Aorta (tissue), 5 donors: ENCODE results near the gene POU2AF1. TPM values are rescaled to one million over a fixed set of nuclear protein-coding genes. Genes with fewer than 3 reads are reported as not detected.

Source experiments
- ATAC-seq: fragments of 200-7000 bp; cut with Tn5 transposase; one replicate; pipeline ENCODE4 v1.9.1; 2022; ENCODE audit warnings: moderate library complexity; ENCODE audit not compliant: low FRiP score
- DNase-seq, 2 donors: peaks; one replicate each; pipeline ENCODE4 v3.0.0-alpha.2; 2020
- H3K27ac ChIP-seq, 2 donors: one replicate each; pipeline ENCODE4 v1.5.1; 2013; ENCODE audit warnings: low read length in 2 of 2, mild to moderate bottlenecking in 2 of 2, moderate library complexity in 2 of 2, control low read depth in 1 of 2, inconsistent platforms in 1 of 2, low read depth in 1 of 2
- H3K27me3 ChIP-seq, 2 donors: one replicate each; pipeline ENCODE4 v1.6.1; 2013; ENCODE audit warnings: control low read depth in 1 of 2, low read length in 1 of 2, mild to moderate bottlenecking in 1 of 2, moderate library complexity in 1 of 2; ENCODE audit not compliant: insufficient read depth in 2 of 2, control insufficient read depth in 1 of 2
- H3K36me3 ChIP-seq, 2 donors: one replicate each; pipeline ENCODE4 v1.6.1; 2013; ENCODE audit warnings: control low read depth in 1 of 2, low read length in 1 of 2, mild to moderate bottlenecking in 1 of 2; ENCODE audit not compliant: insufficient read depth in 2 of 2, control insufficient read depth in 1 of 2
- H3K4me1 ChIP-seq, 2 donors: one replicate each; pipeline ENCODE4 v1.6.1; 2013; ENCODE audit warnings: low read length in 2 of 2, control low read depth in 1 of 2, mild to moderate bottlenecking in 1 of 2, moderate library complexity in 1 of 2; ENCODE audit not compliant: insufficient read depth in 2 of 2, control insufficient read depth in 1 of 2
- H3K4me3 ChIP-seq, 2 donors: one replicate each; pipeline ENCODE4 v1.5.1; 2013; ENCODE audit warnings: low read length in 2 of 2, control low read depth in 1 of 2, mild to moderate bottlenecking in 1 of 2
- H3K9me3 ChIP-seq: one replicate; pipeline ENCODE4 v1.6.1; 2013; ENCODE audit warnings: mild to moderate bottlenecking, low read length; ENCODE audit not compliant: control insufficient read depth
- WGBS, 2 donors: extraction: QIAGEN DNeasy Blood & Tissue Kit; methylation state at CpG; one replicate each; pipeline ENCODE4 v1.1.7; 2013; 5-methylcytosine and 5-hydroxymethylcytosine counted together
- intact Hi-C, 2 donors: fragments of 100-400 bp; cut with DNase I; formaldehyde crosslinking; loops; one replicate each; pipeline versions ENCODE4 v1.14.2 to v1.15.0; 2022
- polyA plus RNA-seq, 2 donors: library from polyadenylated mRNA; stranded (reverse); fragments of 200-250 nt; gene quantifications; one replicate each; pipeline ENCODE4 v1.2.3, GENCODE V29; 2013
- total RNA-seq, 2 donors: library from RNA; stranded (reverse); fragmentation: NEBNext Ultra II Directional; extraction: Animal tissue kit (Norgen Biotek cat#: 25700); gene quantifications; one replicate each; pipeline ENCODE4 v1.2.1, GENCODE V29; 2021
- donor health status: healthy with polysubstance abuse.
- donor health status: Bipolar disorder and iron deficiency.
- donor health status: DM: no; HTN: no; CAD: no.
- donor health status: DM: no; HTN: no; CAD: no.
- donor health status: DM: yes; HTN: yes; CAD: no.

The POU2AF1 gene
- total and polyA plus RNA-seq, 4 donors: 0.05 to 1.2 (median 0.54) TPM

DNA sequence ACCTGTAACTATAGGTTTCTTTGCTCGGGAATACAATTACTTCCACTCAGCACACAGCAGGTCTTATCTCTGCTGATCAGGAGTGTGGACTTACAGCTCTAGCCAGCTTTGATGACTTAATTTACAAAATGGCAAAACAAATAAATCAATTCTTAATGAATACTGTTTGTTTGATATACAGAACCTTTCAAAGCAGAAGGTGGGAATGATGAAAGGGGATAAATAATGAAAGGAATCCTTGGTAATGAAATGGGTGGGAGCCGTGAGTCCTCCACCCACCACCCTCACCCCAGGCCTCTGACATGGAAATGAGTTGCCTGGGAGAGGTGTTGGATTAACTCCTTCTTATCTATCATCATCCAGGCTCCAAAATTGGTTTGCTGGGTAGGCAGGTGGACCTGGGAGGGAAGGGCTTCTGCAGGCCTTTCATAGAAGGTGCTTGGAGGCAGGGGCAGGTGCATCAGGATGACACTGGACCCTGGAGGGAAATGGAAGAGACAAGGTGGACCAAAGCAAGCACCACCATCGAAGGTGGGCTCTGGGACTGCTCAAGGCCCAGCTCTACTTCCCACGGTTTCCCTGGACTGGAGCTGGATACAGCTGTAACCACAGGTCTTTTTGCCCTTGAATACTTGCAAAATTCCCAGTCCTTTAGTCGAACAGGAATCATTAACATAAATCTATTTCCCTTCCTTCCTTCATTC, 23.0 kb downstream of the POU2AF1 start:
- H3K4me1 ChIP-seq: no peaks in the 10 kb centered on the region
- H3K4me3 ChIP-seq: no peak overlapping the region
- ATAC-seq: no peak
- no peaks in the 10 kb centered on the region for H3K36me3 ChIP-seq
- H3K27me3 ChIP-seq: no peaks in the 10 kb centered on the region
- intact Hi-C loops: loop anchor here in 1 of 2 donors (10.0 kb wide), 1 partner anchor 51 kb away; no protein-coding TSS in a partner anchor
- H3K9me3 ChIP-seq: no peaks in the 10 kb centered on the region
- WGBS, 2 donors: 75 to 85% methylated on average over 5 of the region's 5 CpGs
- no peak for DNase-seq
- no peak overlapping the region for H3K27ac ChIP-seq

DNA sequence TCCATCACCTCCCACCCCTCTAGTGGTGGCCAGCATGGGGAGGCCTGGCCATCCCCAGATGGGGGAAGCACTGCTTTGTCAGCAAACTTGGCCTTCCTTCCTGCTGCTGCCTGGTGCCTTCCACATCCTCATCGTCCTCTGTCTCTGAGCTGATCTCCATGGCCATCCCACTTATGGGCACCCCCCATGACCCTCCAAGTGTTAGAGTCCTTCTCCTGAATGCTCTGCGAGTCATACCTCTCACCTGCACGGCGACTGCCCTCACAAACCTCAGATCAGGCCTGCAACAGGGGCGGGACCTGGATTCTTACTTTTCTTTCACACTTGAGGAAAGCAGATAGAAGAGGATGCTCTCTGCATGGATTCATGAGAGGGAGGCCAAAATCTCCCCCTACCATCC, 24.0 kb downstream of the POU2AF1 start:
- DNase-seq (no peak), ATAC-seq (no peak)
- H3K27me3 ChIP-seq: no peaks in the 10 kb centered on the region
- 94 to 96% methylated on average over 5 of the region's 5 CpGs for WGBS, 2 donors
- no peaks in the 10 kb centered on the region for H3K9me3 ChIP-seq
- no peak overlapping the region for H3K27ac ChIP-seq
- no peaks in the 10 kb centered on the region for H3K36me3 ChIP-seq
- intact Hi-C loops: loop anchor here in 1 of 2 donors (10.0 kb wide), 1 partner anchor 50 kb away; no protein-coding TSS in a partner anchor
- H3K4me3 ChIP-seq: no peak overlapping the region
- no peaks in the 10 kb centered on the region for H3K4me1 ChIP-seq

DNA sequence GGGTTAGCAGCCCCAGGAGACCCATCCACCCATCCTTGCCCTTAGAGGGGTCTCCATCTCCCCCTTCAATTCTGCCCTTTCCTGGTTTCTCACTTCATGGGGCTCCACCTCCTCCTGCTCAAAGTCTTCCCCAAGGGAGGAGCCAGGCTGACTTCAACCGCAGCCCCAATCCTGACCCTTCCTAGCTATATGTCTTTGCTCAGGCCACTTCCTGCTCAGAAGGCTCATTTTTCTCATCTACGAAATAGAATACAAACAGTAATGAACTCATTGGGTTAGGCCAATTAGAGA, 24.5 kb downstream of the POU2AF1 start:
- WGBS, 2 donors: 96% methylated on average over 2 of the region's 2 CpGs
- H3K27ac ChIP-seq: no peak overlapping the region

DNA sequence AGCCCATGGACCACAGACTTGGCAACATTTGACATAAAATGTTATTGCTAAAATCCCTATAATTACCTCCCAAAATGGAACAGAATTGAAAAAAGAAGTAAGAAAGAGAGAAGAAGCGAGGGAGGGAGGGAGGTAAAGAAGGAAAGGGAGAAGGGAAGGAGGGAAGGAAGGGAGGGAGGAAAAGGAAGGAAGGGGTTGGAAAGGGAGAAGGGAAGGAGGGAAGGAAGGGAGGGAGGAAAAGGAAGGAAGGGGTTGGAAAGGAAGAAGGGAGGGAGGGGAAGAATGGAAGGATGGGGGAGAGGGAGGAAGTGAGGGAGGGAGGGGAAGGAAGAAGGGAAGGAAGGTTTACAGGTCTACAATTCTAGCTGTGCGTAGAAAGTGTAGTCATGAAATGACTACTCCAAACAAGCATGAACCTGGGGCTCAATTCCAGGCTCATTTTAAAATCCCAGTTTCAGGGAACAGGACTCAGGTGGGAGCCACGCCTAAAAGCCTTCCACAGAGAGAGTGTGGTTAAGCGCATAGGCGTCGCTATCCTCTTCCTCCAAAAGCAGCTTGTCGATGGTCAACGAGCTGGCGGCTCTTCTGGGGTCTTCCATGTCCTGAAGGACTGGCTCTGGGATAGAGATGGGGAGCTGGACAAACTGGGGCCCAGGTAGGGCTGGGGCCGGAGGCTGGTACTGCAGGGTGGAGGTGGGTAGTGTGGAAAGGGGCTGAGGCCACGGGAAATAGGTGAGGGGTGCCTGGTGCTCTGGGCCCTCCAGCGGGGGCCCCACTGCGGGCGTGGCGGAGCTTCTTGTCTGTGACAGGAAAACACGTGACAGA, 25.1 kb downstream of the POU2AF1 start:
- H3K27ac ChIP-seq: no peak overlapping the region
- intact Hi-C loops: loop anchor here in 1 of 2 donors (10.0 kb wide), 1 partner anchor 49 kb away; no protein-coding TSS in a partner anchor
- H3K4me3 ChIP-seq: no peak overlapping the region
- H3K9me3 ChIP-seq: no peaks in the 10 kb centered on the region
- H3K36me3 ChIP-seq: no peaks in the 10 kb centered on the region
- 97 to 98% methylated on average over 16 of the region's 16 CpGs for WGBS, 2 donors
- H3K27me3 ChIP-seq: no peaks in the 10 kb centered on the region
- ATAC-seq (no peak), DNase-seq (no peak)
- no peaks in the 10 kb centered on the region for H3K4me1 ChIP-seq

More for the DNA sequence above, 24.5 kb downstream of the POU2AF1 start:
- no peaks in the 10 kb centered on the region for H3K36me3 ChIP-seq
- H3K4me1 ChIP-seq: no peaks in the 10 kb centered on the region
- H3K4me3 ChIP-seq: no peak overlapping the region
- ATAC-seq (no peak), DNase-seq (no peak)
- H3K27me3 ChIP-seq: no peaks in the 10 kb centered on the region
- H3K9me3 ChIP-seq: no peaks in the 10 kb centered on the region
- intact Hi-C loops: loop anchor here in 1 of 2 donors (10.0 kb wide), 1 partner anchor 50 kb away; no protein-coding TSS in a partner anchor

DNA sequence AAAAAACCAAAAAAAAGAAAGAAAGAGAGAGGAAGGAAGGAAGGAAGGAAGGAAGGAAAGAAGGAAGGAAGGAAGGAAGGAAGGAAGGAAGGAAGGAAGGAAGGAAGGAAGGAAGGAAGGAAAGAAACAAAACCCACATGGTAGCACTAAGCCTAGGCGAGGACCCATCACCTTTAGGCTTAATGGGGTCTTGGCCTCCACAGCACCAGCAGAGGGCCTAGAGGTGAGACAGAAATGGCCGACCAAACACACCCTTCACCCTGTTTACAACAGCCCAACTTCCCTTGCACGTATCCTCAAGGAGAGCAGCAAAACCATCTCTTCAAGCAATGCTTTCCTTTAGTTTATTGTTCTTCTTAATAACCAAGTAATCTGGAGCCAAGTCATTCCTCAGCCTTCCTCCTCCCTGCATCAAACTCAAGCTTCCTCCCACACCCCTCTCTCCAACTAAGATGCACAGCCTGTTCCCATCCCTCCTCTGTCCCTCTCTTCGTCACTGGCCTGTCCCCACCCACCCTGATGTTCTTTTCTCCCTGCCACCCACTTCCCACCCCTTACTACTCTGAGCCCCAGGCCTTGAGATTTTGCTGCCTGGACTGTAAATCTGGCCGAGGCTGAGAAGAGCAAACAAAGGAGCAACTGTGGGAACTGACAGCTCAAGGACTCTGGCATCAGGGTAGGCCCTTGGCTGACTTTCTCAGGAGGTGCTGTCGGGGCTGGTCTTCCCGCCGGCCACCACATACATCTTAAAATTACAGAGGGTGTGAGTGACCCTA, 26.0 kb downstream of the POU2AF1 start:
- Histone ChIP-seq H3K4me3 (no peak overlapping the region), H3K27me3 (no peaks in the 10 kb centered on the region), H3K9me3 (no peaks in the 10 kb centered on the region), H3K36me3 (no peaks in the 10 kb centered on the region), H3K27ac (no peak overlapping the region), H3K4me1 (no peaks in the 10 kb centered on the region)
- DNase-seq (no peak), ATAC-seq (no peak)
- WGBS, 2 donors: 45 to 48% methylated on average over 8 of the region's 8 CpGs
- intact Hi-C loops: loop anchor here in 1 of 2 donors (10.0 kb wide), 1 partner anchor 48 kb away; no protein-coding TSS in a partner anchor

DNA sequence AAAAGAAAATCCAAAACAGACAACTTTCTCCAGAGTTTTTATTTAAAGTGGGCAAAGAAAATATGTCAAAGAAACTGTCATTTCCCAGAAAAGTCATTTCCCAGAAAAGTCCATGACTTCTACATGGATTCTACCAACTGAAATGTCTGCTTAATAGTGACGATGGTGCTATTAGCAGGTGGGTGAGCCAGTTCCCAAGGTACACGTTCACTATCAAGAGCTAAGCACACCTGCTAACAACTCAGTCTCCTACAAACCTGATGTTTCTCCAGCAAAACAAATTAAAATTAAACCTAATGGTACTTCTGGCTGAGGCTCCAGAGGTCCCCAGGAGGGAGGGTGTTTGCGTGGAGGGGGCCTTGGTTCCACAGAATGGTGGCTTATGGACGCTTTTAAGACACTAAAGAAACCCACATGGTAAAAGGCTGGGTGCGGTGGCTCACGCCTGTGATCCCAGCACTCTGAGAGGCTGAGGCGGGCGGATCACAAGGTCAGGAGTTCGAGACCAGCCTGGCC, 26.8 kb downstream of the POU2AF1 start:
- Histone ChIP-seq H3K4me3 (no peak overlapping the region), H3K9me3 (no peaks in the 10 kb centered on the region), H3K4me1 (no peaks in the 10 kb centered on the region), H3K27ac (no peak overlapping the region), H3K27me3 (no peaks in the 10 kb centered on the region), H3K36me3 (no peaks in the 10 kb centered on the region)
- intact Hi-C loops: loop anchor here in 1 of 2 donors (10.0 kb wide), 1 partner anchor 47 kb away; no protein-coding TSS in a partner anchor
- 85 to 87% methylated on average over 9 of the region's 9 CpGs for WGBS, 2 donors
- DNase-seq: no peak
- no peak for ATAC-seq

DNA sequence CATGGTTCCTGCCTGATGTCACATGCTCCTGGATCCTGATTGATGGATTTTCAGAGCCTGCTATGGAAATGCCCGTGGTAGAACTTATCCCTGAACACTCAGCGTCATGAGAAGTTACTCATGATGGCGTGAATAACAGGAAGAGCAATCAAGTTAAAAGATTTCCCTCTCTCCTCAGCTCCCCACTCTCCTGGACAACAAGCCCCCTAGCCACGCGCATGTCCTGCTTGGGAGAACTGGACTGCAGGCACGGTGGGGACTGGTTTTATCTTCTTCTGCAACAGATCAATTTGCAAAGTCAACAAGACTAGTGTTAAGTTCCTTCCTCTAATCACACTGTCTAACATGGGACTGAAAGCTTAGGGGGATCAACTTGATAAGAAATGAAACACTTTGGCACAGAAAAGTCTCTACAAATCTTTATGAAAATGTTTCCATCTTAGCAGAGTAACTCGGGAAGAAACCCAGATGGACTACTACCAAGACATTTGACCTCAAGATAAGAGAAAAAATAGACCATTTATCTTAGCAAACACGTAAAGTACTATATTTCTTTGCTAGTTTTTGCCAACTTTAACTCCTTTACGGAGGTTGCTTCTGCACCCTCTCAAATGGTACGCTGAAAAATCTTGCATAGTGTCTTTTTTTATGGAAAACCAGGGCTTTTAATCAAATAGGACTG, 27.6 kb downstream of the POU2AF1 start:
- no peak overlapping the region for H3K27ac ChIP-seq

DNA sequence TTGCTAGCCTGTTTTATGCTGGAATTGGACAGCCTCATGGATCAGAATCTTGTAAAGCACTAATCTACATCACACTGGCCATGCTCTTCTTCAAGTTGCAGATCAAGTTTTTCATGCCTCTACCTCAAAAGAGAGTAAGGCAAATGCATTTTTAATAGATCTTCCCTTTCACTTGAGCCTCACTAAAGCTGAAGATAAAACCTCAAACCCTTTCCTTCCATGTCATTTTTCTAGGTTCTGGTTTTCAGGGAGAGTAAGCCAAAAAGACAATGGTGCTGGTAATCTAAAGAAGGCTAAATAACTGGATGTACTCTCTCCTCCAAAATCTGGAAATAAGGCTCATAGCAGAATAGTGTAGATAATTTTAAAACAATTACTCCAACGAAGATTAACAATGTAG, 28.3 kb downstream of the POU2AF1 start:
- no peak overlapping the region for H3K27ac ChIP-seq

More for the DNA sequence above, 27.6 kb downstream of the POU2AF1 start:
- Histone ChIP-seq H3K4me3 (no peak overlapping the region), H3K36me3 (no peaks in the 10 kb centered on the region), H3K27me3 (no peaks in the 10 kb centered on the region), H3K9me3 (no peaks in the 10 kb centered on the region), H3K4me1 (no peaks in the 10 kb centered on the region)
- DNase-seq (no peak), ATAC-seq (peak; percentile 29)
- 29 to 39% methylated on average over 10 of the region's 10 CpGs for WGBS, 2 donors
- intact Hi-C loops: loop anchor here in 1 of 2 donors (10.0 kb wide), 1 partner anchor 47 kb away; no protein-coding TSS in a partner anchor

More for the DNA sequence above, 28.3 kb downstream of the POU2AF1 start:
- intact Hi-C loops: loop anchor here in 1 of 2 donors (10.0 kb wide), 1 partner anchor 46 kb away; no protein-coding TSS in a partner anchor
- 55 to 74% methylated on average over 1 of the region's 1 CpG for WGBS, 2 donors
- no peak for DNase-seq
- H3K9me3 ChIP-seq: no peaks in the 10 kb centered on the region
- H3K4me3 ChIP-seq: no peak overlapping the region
- H3K4me1 ChIP-seq: no peaks in the 10 kb centered on the region
- no peaks in the 10 kb centered on the region for H3K27me3 ChIP-seq
- no peaks in the 10 kb centered on the region for H3K36me3 ChIP-seq
- no peak for ATAC-seq
